Stimulated activated naive CD4-positive, alpha-beta T cell (primary cell): ENCODE results near the gene YWHAB.

Experiments
- DNase-seq, 6 experiments: peaks; one replicate each; lab custom pipeline; 2025; lab: John Stamatoyannopoulos, UW

The YWHAB gene

DNA sequence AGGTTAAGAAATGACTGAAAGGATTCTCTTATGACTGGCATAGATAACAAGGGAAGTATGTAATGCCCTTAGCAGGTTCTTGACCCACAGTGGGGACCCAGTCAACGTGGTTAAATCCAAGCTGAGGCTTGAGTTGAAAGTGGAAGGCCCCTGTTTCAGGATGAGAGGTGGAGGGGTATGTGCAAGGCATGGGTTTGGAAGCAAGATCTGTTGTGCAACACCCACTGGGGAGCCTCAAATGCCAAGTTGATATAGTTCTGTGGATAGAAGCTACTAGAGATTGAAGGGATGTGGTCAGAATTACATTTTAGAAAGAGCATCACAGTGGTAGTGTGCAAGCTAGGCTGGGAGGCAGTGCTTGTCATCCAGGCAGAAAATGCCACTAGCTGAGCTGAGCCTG lies 29.4 kb downstream of the YWHAB start:
- DNase-seq: no peak

DNA sequence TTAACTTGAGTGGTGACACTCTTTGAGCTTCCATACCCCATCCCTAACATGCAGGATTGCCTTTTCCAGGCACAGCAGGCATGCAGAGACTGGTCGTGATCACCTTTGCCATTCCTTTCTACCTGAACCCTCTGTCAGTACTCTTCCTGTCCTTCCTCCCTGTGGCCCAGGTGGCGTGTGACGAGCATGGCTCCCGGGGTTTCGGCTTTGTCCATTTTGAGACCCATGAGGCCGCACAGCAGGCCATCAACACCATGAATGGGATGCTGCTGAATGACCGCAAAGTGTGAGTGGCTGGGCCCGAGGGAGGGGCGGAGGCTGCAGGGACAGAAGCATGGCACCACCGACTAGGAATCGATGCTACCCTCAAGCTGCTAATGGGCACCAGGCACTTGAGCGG lies 31.1 kb downstream of the YWHAB start:
- no peak for DNase-seq

DNA sequence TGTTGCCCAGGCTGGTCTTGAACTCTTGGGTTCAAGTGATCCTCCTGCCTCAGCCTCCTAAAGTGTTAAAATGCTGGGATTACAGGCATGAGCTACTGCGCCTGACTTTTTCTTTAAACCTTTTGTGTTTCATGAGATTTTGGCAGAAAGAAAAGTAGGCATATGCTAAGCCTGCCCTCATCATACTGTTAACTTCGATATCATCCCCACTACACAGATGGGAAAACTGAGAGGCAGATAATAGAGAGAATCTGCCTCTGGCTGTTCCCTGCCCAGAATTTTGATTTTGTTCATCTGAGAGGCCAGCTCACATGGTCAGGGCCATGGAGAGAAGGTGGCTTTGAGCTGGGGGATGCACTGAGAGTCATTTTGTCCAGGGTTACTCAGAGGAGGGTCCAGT lies 31.9 kb downstream of the YWHAB start:
- DNase-seq: no peak

DNA sequence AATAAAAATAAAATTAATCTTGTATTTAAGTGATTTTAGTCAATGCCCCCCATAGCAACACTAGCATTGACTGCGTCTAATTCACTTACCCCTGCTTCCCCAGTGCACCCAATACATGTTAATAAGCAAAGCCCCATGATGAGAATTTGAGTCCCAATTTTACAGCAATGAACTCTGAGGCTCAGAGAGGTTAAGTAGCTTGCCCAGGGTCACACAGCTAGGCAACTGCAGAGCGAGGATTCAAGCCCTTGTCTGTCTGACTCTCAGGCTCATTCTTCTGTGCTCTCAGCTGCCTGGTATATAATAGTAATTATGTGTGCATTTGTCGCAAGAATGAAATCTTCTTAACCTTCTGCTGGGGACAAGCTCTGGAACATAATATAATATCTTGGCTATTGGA lies 32.8 kb downstream of the YWHAB start:
- no peak for DNase-seq

DNA sequence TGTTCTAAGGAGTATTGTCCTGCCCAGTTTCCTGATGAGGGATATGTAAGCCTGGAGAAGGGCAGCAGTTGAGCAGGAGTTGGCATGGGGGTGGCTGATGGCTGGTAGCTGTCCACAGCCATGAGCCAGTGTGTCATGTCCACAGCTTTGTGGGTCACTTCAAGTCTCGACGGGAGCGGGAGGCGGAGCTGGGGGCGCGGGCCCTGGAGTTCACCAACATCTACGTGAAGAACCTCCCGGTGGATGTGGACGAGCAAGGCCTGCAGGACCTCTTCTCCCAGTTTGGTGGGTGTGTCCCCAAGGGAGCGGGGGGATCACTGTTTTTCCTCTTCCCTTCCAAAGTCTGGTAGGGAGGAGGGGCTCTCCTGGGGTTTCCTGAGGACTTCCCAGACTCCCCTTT lies 33.3 kb downstream of the YWHAB start:
- DNase-seq: no peak

DNA sequence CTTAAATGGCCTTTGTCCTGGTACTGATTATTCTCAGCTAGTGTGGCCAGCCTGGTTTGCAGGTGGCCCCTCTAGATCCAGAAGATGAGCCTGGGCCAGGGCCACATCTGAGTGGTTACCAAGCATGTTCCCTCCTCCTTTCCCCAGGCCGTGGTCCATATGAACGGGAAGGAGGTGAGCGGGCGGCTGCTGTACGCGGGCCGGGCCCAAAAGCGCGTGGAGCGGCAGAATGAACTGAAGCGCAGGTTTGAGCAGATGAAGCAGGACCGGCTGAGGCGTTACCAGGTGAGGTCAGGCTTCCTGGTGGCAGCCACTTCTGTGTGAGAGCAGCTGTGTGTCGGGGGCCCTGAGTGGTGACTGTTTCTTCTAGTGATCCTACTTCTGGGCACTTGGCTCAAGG lies 35.9 kb downstream of the YWHAB start:
- DNase-seq: no peak

DNA sequence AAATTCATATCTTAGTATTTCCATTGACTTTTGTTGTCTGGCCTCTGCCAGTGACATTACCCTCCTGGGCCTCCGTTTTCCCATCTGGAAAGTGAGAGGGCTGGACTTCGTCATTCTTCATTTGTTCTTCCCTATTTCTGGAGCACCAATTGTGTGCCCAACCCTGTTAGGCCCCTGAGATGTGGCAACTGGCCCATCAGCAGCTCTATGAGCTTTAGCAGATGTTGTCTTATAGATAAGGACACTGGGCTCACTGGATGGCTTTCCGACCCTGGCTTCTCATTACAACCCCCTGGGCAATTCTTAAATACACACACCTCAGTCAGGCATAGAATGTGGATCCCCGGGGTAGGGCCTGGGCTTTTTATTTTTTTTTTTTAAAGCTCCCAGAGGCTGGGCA lies 39.0 kb downstream of the YWHAB start:
- DNase-seq: no peak

DNA sequence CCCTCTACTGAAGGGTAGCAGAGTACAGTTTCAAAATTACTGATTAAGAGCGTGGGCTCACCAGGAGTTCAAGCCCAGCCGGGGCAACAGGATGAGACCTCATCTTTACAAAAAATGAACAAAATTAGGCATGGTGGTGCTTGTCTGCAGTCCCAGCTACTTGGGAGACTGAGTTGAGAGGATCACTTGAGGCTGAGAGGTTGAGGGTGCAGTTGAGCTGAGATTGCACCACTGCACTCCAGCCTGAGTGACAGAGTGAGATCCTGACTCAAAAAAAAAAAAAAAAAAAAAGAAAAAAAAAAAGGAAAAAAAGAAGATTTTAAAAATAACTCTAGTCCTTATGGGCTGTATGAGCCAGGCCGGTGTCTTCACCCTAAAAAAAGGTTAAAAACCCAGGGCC lies 43.1 kb downstream of the YWHAB start:
- no peak for DNase-seq

DNA sequence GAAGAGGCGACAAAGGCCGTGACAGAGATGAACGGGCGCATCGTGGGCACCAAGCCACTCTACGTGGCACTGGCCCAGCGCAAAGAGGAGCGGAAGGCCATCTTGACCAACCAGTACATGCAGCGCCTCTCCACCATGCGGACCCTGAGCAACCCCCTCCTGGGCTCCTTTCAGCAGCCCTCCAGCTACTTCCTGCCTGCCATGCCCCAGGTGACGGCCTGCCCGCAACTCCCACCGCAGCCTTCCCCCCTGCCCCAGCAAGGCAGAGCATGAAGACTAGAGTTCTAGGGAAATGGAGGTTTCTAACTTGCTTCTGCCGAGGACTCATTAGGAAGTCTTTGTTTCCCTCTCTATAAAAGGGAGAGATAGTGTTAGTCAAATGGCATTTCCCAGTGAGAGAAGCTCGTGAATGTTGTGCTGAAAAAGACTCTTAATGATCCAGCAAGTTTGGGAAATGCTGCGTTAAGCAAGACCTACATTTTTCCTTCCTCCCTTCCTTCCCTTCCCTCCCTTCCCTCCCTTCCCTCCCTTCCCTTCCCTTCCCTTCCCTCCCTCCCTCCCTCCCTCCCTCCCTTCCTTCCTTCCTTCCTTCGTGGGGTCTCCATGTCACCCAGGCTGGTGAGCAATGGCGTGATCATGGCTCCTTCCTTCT lies 45.1 kb downstream of the YWHAB start:
- DNase-seq: no peak

DNA sequence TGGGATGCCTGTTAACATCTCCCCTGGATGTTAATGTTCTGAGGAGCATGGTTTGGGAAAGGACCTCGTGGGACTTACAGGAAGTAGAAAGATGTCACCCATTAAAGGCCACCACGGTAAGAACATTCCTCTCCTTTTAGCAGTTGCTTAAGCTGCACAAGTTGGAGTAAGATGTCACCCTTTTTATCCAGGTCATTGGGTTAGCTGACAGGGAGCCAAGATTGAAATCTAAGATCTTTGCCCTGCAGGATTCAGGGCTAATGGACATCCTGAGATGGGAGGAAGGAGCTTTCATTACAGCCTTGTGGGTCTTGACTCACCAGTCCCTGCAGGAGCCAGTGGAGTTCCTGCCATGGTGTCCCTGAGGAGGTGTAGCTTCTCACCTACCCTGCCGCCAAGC lies 46.4 kb downstream of the YWHAB start:
- DNase-seq: no peak

DNA sequence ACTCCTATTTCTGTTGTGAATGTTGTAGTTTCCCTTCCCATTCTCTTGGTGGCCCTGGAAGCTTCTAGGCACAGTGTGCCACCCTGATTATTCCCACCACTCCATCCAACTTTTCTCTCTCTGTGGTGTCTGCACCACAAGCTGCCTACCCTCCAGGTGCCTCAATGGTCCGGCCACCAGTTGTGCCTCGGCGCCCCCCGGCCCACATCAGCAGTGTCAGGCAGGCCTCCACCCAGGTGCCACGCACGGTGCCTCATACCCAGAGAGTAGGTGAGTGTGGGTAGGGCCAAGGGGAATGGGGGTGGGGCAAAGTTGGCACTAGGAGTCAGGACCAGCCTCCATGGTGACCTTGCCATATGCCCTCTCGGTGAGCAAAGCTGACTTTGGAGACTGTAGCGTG lies 47.4 kb downstream of the YWHAB start:
- DNase-seq: no peak

DNA sequence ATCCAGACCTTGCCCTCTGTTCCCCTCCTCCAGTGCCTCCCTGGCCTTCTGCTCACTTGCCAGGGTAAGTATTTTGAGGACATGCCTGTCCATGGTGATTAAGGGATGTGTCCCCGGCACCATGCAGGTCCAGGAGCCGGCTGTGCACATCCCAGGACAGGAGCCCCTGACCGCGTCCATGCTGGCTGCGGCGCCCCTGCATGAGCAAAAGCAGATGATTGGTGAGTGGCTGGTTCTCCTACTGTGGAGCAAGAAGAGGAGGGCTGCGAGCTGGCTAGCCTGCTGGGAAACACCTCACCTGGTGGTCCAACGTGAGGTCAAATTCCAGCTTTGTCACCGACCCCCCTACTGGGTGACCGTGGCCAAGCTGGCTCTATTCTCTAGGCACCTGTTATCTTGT lies 51.0 kb downstream of the YWHAB start:
- DNase-seq: no peak

DNA sequence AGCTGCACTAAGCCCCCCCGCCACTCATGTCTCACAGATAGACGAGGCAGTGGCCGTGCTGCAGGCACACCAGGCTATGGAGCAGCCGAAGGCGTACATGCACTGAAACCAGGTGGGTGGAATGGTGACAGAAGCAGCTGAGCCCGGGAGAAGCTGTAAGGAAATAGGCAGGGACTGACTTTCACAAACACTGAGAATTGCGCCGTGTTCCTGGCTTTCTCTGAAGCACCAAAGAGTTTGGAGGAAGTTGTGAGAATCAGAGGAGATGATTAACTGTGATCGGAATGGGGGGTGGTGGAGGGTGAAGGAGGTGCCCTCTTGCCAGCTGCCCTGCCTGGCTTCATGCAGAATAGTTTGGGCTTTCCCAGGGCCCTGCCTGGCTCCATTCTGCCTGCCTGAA lies 53.1 kb downstream of the YWHAB start:
- no peak for DNase-seq

DNA sequence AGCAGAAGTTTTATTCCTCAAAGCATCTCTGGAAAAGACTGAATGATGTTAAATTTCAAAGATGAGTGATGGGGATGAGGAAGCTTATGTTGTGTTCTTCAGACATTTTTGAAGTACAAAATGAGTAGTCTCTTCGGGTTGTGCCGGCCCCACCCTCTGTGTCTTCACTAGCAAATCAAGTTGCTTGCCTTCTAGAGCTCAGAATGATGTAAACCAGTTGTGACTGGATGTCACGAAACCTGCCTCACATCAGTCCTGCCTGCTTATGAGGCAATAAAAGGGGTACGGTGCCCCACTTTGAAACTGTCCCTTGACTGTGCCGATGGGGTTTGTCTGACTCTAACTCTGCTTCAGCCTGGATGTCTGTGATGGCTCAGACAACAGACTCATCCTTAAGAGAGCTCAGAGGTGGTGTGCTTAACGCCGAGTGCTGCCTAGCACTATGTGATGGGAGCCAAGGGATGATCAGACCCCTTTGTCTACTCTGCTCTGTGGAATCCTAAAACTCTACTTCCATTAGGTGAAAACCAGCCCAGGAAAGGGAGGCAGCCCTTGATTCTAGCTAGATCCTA lies 55.7 kb downstream of the YWHAB start:
- DNase-seq: no peak

DNA sequence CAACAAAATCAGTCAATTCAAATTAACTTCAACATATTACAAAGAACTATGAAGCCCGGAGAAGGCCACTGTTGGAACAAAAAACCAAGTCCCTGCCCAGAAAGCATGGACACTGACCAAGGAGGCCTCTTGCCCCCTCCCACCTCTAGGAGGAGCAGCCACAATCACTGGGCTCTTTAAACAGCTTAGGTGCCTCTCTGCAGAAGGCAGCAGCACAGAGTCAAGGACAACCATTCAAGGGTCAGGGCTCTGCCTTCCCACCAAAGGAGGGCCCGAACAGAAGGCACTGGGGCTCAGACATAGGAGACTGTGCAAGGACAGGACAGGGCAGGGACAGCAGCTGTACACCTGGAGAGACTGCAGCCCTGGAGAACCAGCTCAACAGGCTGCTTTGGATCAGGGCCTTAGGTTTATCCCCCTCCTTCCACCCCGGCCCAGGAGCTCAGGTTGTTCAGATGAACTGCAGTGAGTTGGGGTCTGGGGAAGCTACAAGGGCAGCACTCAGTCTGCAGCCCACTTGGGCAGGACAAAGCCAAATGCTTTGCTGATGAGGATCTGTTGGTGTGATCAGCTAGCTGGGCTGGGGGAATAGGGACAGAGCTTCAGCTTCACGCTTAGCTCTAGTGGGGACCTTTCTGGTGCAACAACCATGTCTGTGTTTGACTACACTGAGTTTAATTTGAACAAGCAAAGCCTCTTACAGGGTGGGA lies 56.9 kb downstream of the YWHAB start:
- DNase-seq: no peak

DNA sequence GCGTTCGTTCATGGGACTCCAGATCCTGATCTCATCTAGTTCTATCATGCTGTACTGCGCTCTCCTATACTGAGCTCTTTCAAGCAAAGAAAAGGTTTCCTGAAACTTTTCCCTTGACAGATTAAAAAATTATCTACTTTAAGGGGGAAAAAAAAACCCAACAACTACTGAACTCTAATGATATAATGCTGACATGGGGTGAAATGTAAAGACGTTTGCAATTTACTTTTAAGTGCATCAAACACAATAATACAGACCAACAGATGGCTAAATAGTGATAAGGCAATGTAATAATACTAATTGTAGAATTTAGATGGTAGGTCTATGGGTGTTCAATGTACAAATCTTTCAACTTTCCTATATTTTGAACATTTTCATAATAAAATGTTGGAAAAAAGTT lies 58.3 kb downstream of the YWHAB start:
- DNase-seq: no peak

DNA sequence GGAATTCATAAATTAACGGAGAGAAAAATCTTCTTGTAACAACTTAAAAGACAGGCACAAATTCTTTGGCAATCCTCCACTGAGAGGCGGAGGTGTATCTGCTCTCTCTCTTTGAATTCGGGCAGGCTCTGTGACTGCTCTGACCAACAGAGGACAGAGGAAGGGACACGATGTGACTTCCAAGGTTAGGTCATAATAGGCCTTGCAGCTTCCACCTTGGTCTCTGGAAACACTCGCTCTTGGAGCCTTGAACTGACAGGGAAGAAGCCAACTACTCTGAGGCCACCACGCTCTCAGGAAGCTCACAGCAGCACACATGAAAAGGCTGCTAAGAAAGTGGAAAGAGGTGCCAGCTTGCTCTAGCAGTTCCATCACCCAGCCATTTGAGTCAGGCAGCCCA lies 59.8 kb downstream of the YWHAB start:
- DNase-seq: no peak

DNA sequence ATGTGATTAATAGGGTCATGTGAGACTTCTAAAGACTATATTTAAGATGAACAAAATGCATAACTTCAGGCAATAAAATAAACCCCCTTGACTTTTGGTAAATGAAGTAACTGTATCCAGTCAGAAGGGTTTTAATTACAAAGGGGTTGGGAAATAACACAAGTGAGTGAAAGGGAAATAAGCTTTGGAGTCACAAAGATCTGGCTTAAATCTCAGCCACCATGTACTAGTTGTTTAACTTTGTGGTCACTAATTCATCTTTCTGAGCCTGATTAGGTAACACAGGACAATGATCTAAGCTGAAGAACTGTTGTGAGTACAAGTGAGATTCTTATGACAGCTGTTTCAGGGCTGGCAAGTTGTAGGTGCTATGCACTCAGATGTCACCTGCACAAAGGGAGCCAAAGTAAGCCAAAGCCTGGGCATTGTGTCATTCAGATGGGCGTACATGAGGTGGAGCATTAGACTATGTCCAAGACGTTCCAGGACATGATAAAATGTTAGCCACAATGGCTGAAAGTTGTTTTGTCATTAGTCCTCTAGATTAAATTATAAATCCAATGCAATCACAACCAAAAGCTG lies 60.9 kb downstream of the YWHAB start:
- no peak for DNase-seq

DNA sequence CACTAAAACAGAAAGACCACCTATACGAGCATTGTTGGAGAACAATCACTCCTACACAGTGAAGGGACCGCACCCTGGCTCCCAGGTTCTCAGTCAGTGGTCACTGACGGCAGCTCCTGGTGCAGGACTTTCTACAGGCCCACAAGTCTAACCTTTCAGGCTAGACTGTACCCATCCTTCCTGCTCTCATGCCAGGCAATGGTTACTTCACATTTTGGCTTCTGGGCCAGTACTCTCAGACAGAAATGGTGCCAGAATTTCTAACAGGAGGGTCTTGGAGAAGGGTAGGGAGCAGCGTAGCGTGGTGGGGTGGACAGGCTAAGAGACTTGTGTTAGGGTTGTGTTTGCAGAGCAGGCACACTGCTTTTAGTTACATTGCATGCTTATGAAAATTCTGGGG lies 62.6 kb downstream of the YWHAB start:
- no peak for DNase-seq

DNA sequence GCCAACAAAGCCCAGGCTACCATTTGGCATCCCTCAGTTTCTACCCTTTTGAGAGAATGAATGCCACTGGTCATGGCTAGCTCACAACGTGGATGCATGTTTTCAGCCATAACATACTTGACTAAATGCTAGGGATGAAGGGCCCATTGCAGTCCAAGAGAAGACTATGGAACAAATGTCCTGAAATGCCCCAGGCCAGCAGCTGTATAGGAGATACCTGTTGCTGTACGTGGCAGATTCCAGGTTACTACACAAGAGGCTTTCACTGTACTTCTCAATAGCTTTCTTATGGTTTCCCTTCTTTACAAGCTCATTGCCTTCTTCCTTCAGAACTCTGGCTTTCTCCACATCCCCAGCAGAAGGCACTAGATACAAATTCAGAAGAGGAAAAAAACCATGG lies 63.0 kb downstream of the YWHAB start:
- no peak for DNase-seq

DNA sequence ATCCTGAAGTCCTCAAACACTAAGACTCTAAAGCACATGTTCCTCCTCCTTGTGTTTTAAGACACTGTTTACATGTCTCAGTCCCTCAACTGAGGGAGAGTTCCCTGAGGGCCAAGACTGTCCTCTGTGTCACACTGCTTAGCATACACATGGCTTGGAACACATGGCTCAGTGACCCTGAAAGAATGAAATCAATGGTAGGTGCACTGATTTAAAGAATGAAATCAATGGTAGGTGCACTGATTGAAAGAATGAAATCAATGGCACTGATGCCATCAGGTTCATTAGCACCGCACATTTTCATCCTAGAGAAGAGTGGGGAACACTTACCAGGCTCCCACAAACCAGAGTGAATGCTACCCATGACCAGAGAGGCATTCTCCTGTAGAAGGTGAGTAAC lies 64.9 kb downstream of the YWHAB start:
- DNase-seq: no peak

DNA sequence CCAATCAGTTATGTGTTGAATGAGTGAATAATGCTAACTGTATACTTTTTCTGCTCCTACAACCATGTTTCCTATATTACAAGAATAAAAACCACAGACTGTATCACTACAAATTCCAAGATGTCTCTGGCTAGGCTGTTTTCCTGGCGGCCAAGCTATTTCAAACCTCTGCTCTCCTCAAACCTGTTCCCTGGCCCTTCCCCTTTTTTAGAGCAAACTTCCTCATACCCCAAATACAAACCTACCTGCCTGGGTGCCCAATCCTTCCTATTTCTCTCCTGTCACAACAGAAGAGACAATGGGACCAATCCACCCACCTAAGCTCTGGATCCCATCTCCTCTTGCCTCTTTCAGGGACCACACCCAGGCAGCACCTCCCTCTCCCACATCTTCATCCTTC lies 67.2 kb downstream of the YWHAB start:
- DNase-seq: no peak

DNA sequence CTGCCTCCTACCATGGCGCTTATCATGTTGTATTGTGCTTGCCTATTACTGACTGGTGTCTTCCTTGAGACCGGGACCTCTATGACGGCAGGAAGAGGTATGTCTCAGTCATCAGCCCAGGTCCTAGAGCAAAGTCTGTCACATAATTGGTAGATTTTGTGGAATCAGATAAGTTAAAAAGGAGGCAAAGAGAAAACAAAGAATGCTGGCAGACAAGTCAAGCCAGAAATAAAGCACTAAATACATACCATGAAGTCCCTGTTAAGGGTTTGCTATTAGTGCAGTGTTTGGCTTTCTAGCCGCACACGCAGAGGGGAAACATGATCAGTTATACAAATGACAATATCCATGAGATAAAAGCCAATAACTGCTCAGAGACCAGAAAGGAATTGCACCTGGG lies 68.7 kb downstream of the YWHAB start:
- no peak for DNase-seq

DNA sequence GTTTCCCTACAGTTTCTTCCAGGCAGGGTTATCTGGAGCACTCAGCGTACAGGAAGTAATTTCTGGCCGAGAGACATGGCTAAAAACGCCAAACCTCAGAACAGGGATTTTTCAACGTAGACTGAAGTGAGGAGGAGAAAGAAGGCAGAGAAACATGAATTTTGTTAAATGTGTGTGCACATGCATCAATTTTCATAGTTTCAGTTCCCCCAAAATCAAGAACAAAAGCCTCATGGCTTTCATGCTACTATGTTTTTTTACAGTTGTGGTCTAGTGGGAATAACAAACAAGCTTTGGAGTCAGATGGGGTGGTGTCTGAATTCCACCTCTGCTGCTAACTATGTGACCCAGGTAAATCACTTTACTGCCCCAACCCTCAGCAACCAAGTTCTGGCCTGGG lies 69.8 kb downstream of the YWHAB start:
- no peak for DNase-seq
